GM21529 (cell line): Measurements from ENCODE around the gene NUBPL.
"Not testable (repeated sequence)": the region's sequence is repeated elsewhere in the genome, so short reads cannot be mapped to it uniquely, and the experiment has no call there.

Source experiments
- ATAC-seq: cut with Tn5 transposase; IDR thresholded peaks from one replicate; pipeline ENCODE4 v1.9.1; 2021; ENCODE audit not compliant: unreplicated experiment

NUBPL gene

GRCh38 chr14:31576949-31577348 is 15.7 kb downstream of the NUBPL start:
- ATAC-seq: no peak

- no peak for ATAC-seq
Observed at GRCh38 chr14:31578266-31578665, 17.1 kb downstream of the NUBPL start.

GRCh38 chr14:31578792-31579501 is 17.7 kb downstream of the NUBPL start:
- ATAC-seq: no peak

- ATAC-seq: no peak
Observed at GRCh38 chr14:31580234-31580633, 19.0 kb downstream of the NUBPL start.

GRCh38 chr14:31582286-31582691 is 21.1 kb downstream of the NUBPL start:
- no peak for ATAC-seq

GRCh38 chr14:31582836-31583452 is 21.7 kb downstream of the NUBPL start:
- ATAC-seq: no peak

- ATAC-seq: no peak
Observed at GRCh38 chr14:31590206-31590605, 29.0 kb downstream of the NUBPL start.

GRCh38 chr14:31592122-31592521 is 30.9 kb downstream of the NUBPL start:
- ATAC-seq: no peak

GRCh38 chr14:31592631-31593030 is 31.4 kb downstream of the NUBPL start:
- no peak for ATAC-seq

- ATAC-seq: no peak
Observed at GRCh38 chr14:31596342-31597095, 35.3 kb downstream of the NUBPL start.

GRCh38 chr14:31605702-31606101 is 44.5 kb downstream of the NUBPL start:
- no peak for ATAC-seq

- no peak for ATAC-seq
Observed at GRCh38 chr14:31611778-31612433, 50.7 kb downstream of the NUBPL start.

- no peak for ATAC-seq
Observed at GRCh38 chr14:31613188-31613587, 52.0 kb downstream of the NUBPL start.

GRCh38 chr14:31618884-31619283 is 57.7 kb downstream of the NUBPL start:
- ATAC-seq: not testable (repeated sequence)

GRCh38 chr14:31619440-31619839 is 58.2 kb downstream of the NUBPL start:
- no peak for ATAC-seq

- not testable (repeated sequence) for ATAC-seq
Observed at GRCh38 chr14:31620898-31621297, 59.7 kb downstream of the NUBPL start.

GRCh38 chr14:31622060-31622459 is 60.9 kb downstream of the NUBPL start:
- no peak for ATAC-seq

GRCh38 chr14:31652900-31653299 is 91.7 kb downstream of the NUBPL start:
- not testable (repeated sequence) for ATAC-seq

- ATAC-seq: no peak
Observed at GRCh38 chr14:31657917-31658316, 96.7 kb downstream of the NUBPL start.

GRCh38 chr14:31659278-31659677 is 98.1 kb downstream of the NUBPL start:
- ATAC-seq: no peak

GRCh38 chr14:31660191-31660590 is 99.0 kb downstream of the NUBPL start:
- peak; percentile 55 for ATAC-seq
